ENCODE data around the gene NBEAL1.
"Not testable (repeated sequence)": the region's sequence is repeated elsewhere in the genome, so short reads cannot be mapped to it uniquely, and the experiment has no call there.

NBEAL1 gene

GRCh38 chr2:203018181-203018580, 3.5 kb downstream of the NBEAL1 start:
- H3K4me1 ChIP-seq (ENCODE audit: control insufficient read depth, insufficient read depth, low read length): no peaks in the 10 kb centered on the region

GRCh38 chr2:203019142-203019541, 4.5 kb downstream of the NBEAL1 start:
- Histone ChIP-seq H3K36me3 (ENCODE audit: control insufficient read depth, insufficient read depth, low read length) (no peaks in the 10 kb centered on the region), H3K4me1 (ENCODE audit: control insufficient read depth, insufficient read depth, low read length) (no peaks in the 10 kb centered on the region), H3K4me3 (ENCODE audit: low read depth, low read length) (no peak overlapping the region), H3K9ac (ENCODE audit: low read depth, low read length) (no peak overlapping the region), H3K27me3 (ENCODE audit: control insufficient read depth, insufficient read depth, low read length) (no peaks in the 10 kb centered on the region), H3K9me3 (ENCODE audit: control insufficient read depth, insufficient read depth, low read length) (no peaks in the 10 kb centered on the region)

More at GRCh38 chr2:203018181-203018580, 3.5 kb downstream of the NBEAL1 start:
- Histone ChIP-seq H3K27me3 (ENCODE audit: control insufficient read depth, insufficient read depth, low read length) (no peaks in the 10 kb centered on the region), H3K9me3 (ENCODE audit: control insufficient read depth, insufficient read depth, low read length) (no peaks in the 10 kb centered on the region), H3K9ac (ENCODE audit: low read depth, low read length) (no peak overlapping the region), H3K36me3 (ENCODE audit: control insufficient read depth, insufficient read depth, low read length) (no peaks in the 10 kb centered on the region), H3K4me3 (ENCODE audit: low read depth, low read length) (peak overlapping the region; percentile 23)

- Histone ChIP-seq H3K9ac (ENCODE audit: low read depth, low read length) (no peak overlapping the region), H3K27me3 (ENCODE audit: control insufficient read depth, insufficient read depth, low read length) (no peaks in the 10 kb centered on the region), H3K4me3 (ENCODE audit: low read depth, low read length) (no peak overlapping the region), H3K36me3 (ENCODE audit: control insufficient read depth, insufficient read depth, low read length) (no peaks in the 10 kb centered on the region), H3K4me1 (ENCODE audit: control insufficient read depth, insufficient read depth, low read length) (no peaks in the 10 kb centered on the region), H3K9me3 (ENCODE audit: control insufficient read depth, insufficient read depth, low read length) (no peaks in the 10 kb centered on the region)
Observed at GRCh38 chr2:203021991-203022390, 7.3 kb downstream of the NBEAL1 start.

- Histone ChIP-seq H3K9ac (ENCODE audit: low read depth, low read length) (no peak overlapping the region), H3K27me3 (ENCODE audit: control insufficient read depth, insufficient read depth, low read length) (no peaks in the 10 kb centered on the region), H3K4me3 (ENCODE audit: low read depth, low read length) (no peak overlapping the region), H3K4me1 (ENCODE audit: control insufficient read depth, insufficient read depth, low read length) (no peaks in the 10 kb centered on the region), H3K9me3 (ENCODE audit: control insufficient read depth, insufficient read depth, low read length) (no peaks in the 10 kb centered on the region), H3K36me3 (ENCODE audit: control insufficient read depth, insufficient read depth, low read length) (no peaks in the 10 kb centered on the region)
Observed at GRCh38 chr2:203022751-203023150, 8.1 kb downstream of the NBEAL1 start.

- H3K36me3 ChIP-seq (ENCODE audit: control insufficient read depth, insufficient read depth, low read length): no peaks in the 10 kb centered on the region
- no peaks in the 10 kb centered on the region for H3K4me1 ChIP-seq (ENCODE audit: control insufficient read depth, insufficient read depth, low read length)
- H3K9ac ChIP-seq (ENCODE audit: low read depth, low read length): no peak overlapping the region
- H3K9me3 ChIP-seq (ENCODE audit: control insufficient read depth, insufficient read depth, low read length): no peaks in the 10 kb centered on the region
- H3K27me3 ChIP-seq (ENCODE audit: control insufficient read depth, insufficient read depth, low read length): no peaks in the 10 kb centered on the region
- H3K4me3 ChIP-seq (ENCODE audit: low read depth, low read length): no peak overlapping the region
Observed at GRCh38 chr2:203025592-203025991, 10.9 kb downstream of the NBEAL1 start.

GRCh38 chr2:203030545-203030944, 15.9 kb downstream of the NBEAL1 start:
- Histone ChIP-seq H3K4me3 (ENCODE audit: low read depth, low read length) (no peak overlapping the region), H3K27me3 (ENCODE audit: control insufficient read depth, insufficient read depth, low read length) (no peaks in the 10 kb centered on the region), H3K9me3 (ENCODE audit: control insufficient read depth, insufficient read depth, low read length) (no peaks in the 10 kb centered on the region), H3K36me3 (ENCODE audit: control insufficient read depth, insufficient read depth, low read length) (no peaks in the 10 kb centered on the region), H3K9ac (ENCODE audit: low read depth, low read length) (no peak overlapping the region), H3K4me1 (ENCODE audit: control insufficient read depth, insufficient read depth, low read length) (no peaks in the 10 kb centered on the region)

- Histone ChIP-seq H3K9ac (ENCODE audit: low read depth, low read length) (no peak overlapping the region), H3K4me1 (ENCODE audit: control insufficient read depth, insufficient read depth, low read length) (no peaks in the 10 kb centered on the region), H3K27me3 (ENCODE audit: control insufficient read depth, insufficient read depth, low read length) (no peaks in the 10 kb centered on the region), H3K36me3 (ENCODE audit: control insufficient read depth, insufficient read depth, low read length) (no peaks in the 10 kb centered on the region), H3K4me3 (ENCODE audit: low read depth, low read length) (no peak overlapping the region), H3K9me3 (ENCODE audit: control insufficient read depth, insufficient read depth, low read length) (no peaks in the 10 kb centered on the region)
Observed at GRCh38 chr2:203030991-203031390, 16.3 kb downstream of the NBEAL1 start.

GRCh38 chr2:203033395-203033794, 18.7 kb downstream of the NBEAL1 start:
- H3K27me3 ChIP-seq (ENCODE audit: control insufficient read depth, insufficient read depth, low read length): no peaks in the 10 kb centered on the region
- no peaks in the 10 kb centered on the region for H3K36me3 ChIP-seq (ENCODE audit: control insufficient read depth, insufficient read depth, low read length)
- no peaks in the 10 kb centered on the region for H3K9me3 ChIP-seq (ENCODE audit: control insufficient read depth, insufficient read depth, low read length)
- H3K4me3 ChIP-seq (ENCODE audit: low read depth, low read length): no peak overlapping the region
- H3K4me1 ChIP-seq (ENCODE audit: control insufficient read depth, insufficient read depth, low read length): no peaks in the 10 kb centered on the region
- no peak overlapping the region for H3K9ac ChIP-seq (ENCODE audit: low read depth, low read length)

GRCh38 chr2:203035879-203036470, 21.3 kb downstream of the NBEAL1 start:
- Histone ChIP-seq H3K36me3 (ENCODE audit: control insufficient read depth, insufficient read depth, low read length) (no peaks in the 10 kb centered on the region), H3K27me3 (ENCODE audit: control insufficient read depth, insufficient read depth, low read length) (no peaks in the 10 kb centered on the region), H3K9ac (ENCODE audit: low read depth, low read length) (no peak overlapping the region)

GRCh38 chr2:203037026-203037425, 22.4 kb downstream of the NBEAL1 start:
- Histone ChIP-seq H3K9ac (ENCODE audit: low read depth, low read length) (no peak overlapping the region), H3K4me3 (ENCODE audit: low read depth, low read length) (no peak overlapping the region), H3K27me3 (ENCODE audit: control insufficient read depth, insufficient read depth, low read length) (no peaks in the 10 kb centered on the region), H3K36me3 (ENCODE audit: control insufficient read depth, insufficient read depth, low read length) (peaks cover 2% of the 10 kb centered on the region), H3K9me3 (ENCODE audit: control insufficient read depth, insufficient read depth, low read length) (no peaks in the 10 kb centered on the region), H3K4me1 (ENCODE audit: control insufficient read depth, insufficient read depth, low read length) (no peaks in the 10 kb centered on the region)

More at GRCh38 chr2:203035879-203036470, 21.3 kb downstream of the NBEAL1 start:
- no peak overlapping the region for H3K4me3 ChIP-seq (ENCODE audit: low read depth, low read length)
- H3K9me3 ChIP-seq (ENCODE audit: control insufficient read depth, insufficient read depth, low read length): no peaks in the 10 kb centered on the region
- H3K4me1 ChIP-seq (ENCODE audit: control insufficient read depth, insufficient read depth, low read length): no peaks in the 10 kb centered on the region

- H3K36me3 ChIP-seq (ENCODE audit: control insufficient read depth, insufficient read depth, low read length): peaks cover 7% of the 10 kb centered on the region
- H3K27me3 ChIP-seq (ENCODE audit: control insufficient read depth, insufficient read depth, low read length): no peaks in the 10 kb centered on the region
- no peak overlapping the region for H3K9ac ChIP-seq (ENCODE audit: low read depth, low read length)
- no peaks in the 10 kb centered on the region for H3K4me1 ChIP-seq (ENCODE audit: control insufficient read depth, insufficient read depth, low read length)
- H3K9me3 ChIP-seq (ENCODE audit: control insufficient read depth, insufficient read depth, low read length): no peaks in the 10 kb centered on the region
- H3K4me3 ChIP-seq (ENCODE audit: low read depth, low read length): no peak overlapping the region
Observed at GRCh38 chr2:203038586-203038985, 23.9 kb downstream of the NBEAL1 start.

- not testable (repeated sequence) for H3K36me3 ChIP-seq (ENCODE audit: control insufficient read depth, insufficient read depth, low read length); H3K27me3 ChIP-seq (ENCODE audit: control insufficient read depth, insufficient read depth, low read length); H3K9me3 ChIP-seq (ENCODE audit: control insufficient read depth, insufficient read depth, low read length); H3K9ac ChIP-seq (ENCODE audit: low read depth, low read length); H3K4me1 ChIP-seq (ENCODE audit: control insufficient read depth, insufficient read depth, low read length); H3K4me3 ChIP-seq (ENCODE audit: low read depth, low read length)
Observed at GRCh38 chr2:203039211-203039610, 24.5 kb downstream of the NBEAL1 start.

Data from iPS-15b (cell line).